Astrocyte (in vitro differentiated cells and primary cell): Measurements from ENCODE around the gene PTPRF. TPM values are rescaled to one million over a fixed set of nuclear protein-coding genes. Genes with fewer than 3 reads are reported as not detected.
A peak's percentile ranks its signal among the peaks of the same experiment; 100 is the strongest.

Experiments used
- DNase-seq: peaks from one replicate; pipeline ENCODE4 v3.0.0-alpha.2; 2010; ENCODE audit warnings: low read depth
- FAIRE-seq: peaks from 2 replicates; lab custom pipeline; 2011; peaks lifted over from hg19 to GRCh38; lab: Jason Lieb, UNC
- H2AFZ ChIP-seq: 2 replicates; pipeline ENCODE4 v1.6.0; 2012; ENCODE audit warnings: low read depth, low read length, inconsistent platforms
- H3K27ac ChIP-seq: 2 replicates; pipeline ENCODE4 v1.5.1; 2011; ENCODE audit warnings: low read depth, low read length, inconsistent platforms
- H3K27me3 ChIP-seq: 2 replicates; pipeline ENCODE4 v1.6.0; 2011; ENCODE audit warnings: low read length, inconsistent platforms; ENCODE audit not compliant: insufficient read depth
- H3K36me3 ChIP-seq: 2 replicates; pipeline ENCODE4 v1.5.1; 2011; ENCODE audit warnings: low read length, inconsistent platforms; ENCODE audit not compliant: insufficient read depth
- H3K4me1 ChIP-seq: 2 replicates; pipeline ENCODE4 v1.5.1; 2011; ENCODE audit warnings: low read length, inconsistent platforms; ENCODE audit not compliant: insufficient read depth
- H3K4me2 ChIP-seq: 2 replicates; pipeline ENCODE4 v1.6.0; 2012; ENCODE audit warnings: low read length, inconsistent platforms
- H3K4me3 ChIP-seq: 2 replicates; pipeline ENCODE4 v1.5.1; 2011; ENCODE audit warnings: low read depth, mild to moderate bottlenecking, low read length, inconsistent platforms; ENCODE audit not compliant: insufficient read depth
- H3K79me2 ChIP-seq: 2 replicates; pipeline ENCODE4 v1.6.0; 2012; ENCODE audit warnings: mild to moderate bottlenecking, low read length, inconsistent platforms; ENCODE audit not compliant: insufficient read depth
- H3K9ac ChIP-seq: 2 replicates; pipeline ENCODE4 v1.6.0; 2012; ENCODE audit warnings: mild to moderate bottlenecking, low read length, inconsistent platforms
- H3K9me3 ChIP-seq: 2 replicates; pipeline ENCODE4 v1.5.1; 2012; ENCODE audit warnings: low read depth, mild to moderate bottlenecking, low read length, inconsistent platforms; ENCODE audit not compliant: insufficient read depth
- H4K20me1 ChIP-seq: 2 replicates; pipeline ENCODE4 v1.6.0; 2012; ENCODE audit warnings: low read length, inconsistent platforms; ENCODE audit not compliant: insufficient read depth
- H3K27ac Mint-ChIP-seq: one replicate; pipeline ENCODE4 v1.8.0; 2021; ENCODE audit warnings: mild to moderate bottlenecking, mixed read lengths; ENCODE audit not compliant: unreplicated experiment
- H3K27me3 Mint-ChIP-seq: one replicate; pipeline ENCODE4 v1.8.0; 2021; ENCODE audit warnings: low read depth, mixed read lengths; ENCODE audit not compliant: unreplicated experiment
- H3K36me3 Mint-ChIP-seq: one replicate; pipeline ENCODE4 v1.8.0; 2021; ENCODE audit warnings: low read depth, mixed read lengths; ENCODE audit not compliant: unreplicated experiment
- H3K4me1 Mint-ChIP-seq: one replicate; pipeline ENCODE4 v1.8.0; 2021; ENCODE audit warnings: low read depth, mixed read lengths; ENCODE audit not compliant: unreplicated experiment
- H3K4me3 Mint-ChIP-seq: one replicate; pipeline ENCODE4 v1.8.0; 2021; ENCODE audit warnings: mild to moderate bottlenecking, moderate library complexity, mixed read lengths; ENCODE audit not compliant: unreplicated experiment
- H3K9me3 Mint-ChIP-seq: one replicate; pipeline ENCODE4 v1.8.0; 2021; ENCODE audit warnings: mild to moderate bottlenecking, mixed read lengths; ENCODE audit not compliant: unreplicated experiment
- EZH2 ChIP-seq: IDR thresholded peaks from 2 replicates; pipeline ENCODE4 v1.6.1; 2012; ENCODE audit warnings: mild to moderate bottlenecking, low read length, inconsistent platforms; ENCODE audit not compliant: insufficient read depth
- total RNA-seq: library from RNA; stranded (reverse); gene quantifications from 2 replicates; pipeline ENCODE4 v1.2.1, GENCODE V29; 2021
- TF ChIP-seq, protein P1 (sequence below): IDR thresholded peaks from 2 replicates; pipeline ENCODE4 v1.5.1; 2011; ENCODE audit warnings: low read depth, mild to moderate bottlenecking, inconsistent platforms, low read length, moderate library complexity; ENCODE audit not compliant: insufficient read depth

PTPRF gene
- total RNA-seq, 1 donor from 2014 or later: 275 TPM

DNA sequence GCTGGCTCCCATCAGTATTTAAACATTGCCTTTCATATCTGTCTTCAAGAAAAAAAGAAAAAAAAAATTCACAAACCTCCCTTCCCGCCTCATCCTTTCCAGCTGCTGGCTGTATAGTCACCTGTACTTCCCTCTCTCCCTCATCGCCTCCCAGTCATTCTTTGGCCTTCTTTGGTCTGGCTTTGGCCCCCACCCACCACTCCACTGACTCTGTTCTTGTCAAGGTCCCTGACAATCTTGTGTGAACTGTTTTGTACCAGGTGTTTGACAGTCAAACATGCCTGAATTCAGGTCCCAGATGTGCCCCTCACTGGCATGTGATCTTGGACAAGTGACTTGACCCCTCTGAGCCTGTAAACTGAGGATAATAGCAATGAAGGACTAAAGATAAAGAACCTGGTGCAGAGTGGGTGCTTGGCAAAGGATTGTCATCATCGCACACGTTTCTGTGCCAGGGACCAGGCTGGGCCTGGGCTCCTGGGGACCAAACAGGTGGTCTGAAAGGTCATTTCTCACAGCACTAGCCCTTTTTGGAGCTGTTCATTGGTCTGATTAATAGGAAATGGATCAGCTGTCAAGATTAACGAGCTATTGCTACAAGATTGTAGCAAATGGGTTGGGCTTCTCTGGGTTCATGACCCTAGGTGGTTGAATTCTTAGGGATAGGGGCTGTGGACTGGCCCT, 21.5 kb downstream of the PTPRF start:
- TF ChIP-seq, protein P1, sequence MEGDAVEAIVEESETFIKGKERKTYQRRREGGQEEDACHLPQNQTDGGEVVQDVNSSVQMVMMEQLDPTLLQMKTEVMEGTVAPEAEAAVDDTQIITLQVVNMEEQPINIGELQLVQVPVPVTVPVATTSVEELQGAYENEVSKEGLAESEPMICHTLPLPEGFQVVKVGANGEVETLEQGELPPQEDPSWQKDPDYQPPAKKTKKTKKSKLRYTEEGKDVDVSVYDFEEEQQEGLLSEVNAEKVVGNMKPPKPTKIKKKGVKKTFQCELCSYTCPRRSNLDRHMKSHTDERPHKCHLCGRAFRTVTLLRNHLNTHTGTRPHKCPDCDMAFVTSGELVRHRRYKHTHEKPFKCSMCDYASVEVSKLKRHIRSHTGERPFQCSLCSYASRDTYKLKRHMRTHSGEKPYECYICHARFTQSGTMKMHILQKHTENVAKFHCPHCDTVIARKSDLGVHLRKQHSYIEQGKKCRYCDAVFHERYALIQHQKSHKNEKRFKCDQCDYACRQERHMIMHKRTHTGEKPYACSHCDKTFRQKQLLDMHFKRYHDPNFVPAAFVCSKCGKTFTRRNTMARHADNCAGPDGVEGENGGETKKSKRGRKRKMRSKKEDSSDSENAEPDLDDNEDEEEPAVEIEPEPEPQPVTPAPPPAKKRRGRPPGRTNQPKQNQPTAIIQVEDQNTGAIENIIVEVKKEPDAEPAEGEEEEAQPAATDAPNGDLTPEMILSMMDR: no peak
- TF ChIP-seq EZH2: no peak
- no peak overlapping the region for H2AFZ ChIP-seq
- no peak overlapping the region for H3K27ac ChIP-seq
- Mint-ChIP-seq H3K27ac (peak overlapping the region; percentile 8), H3K9me3 (peaks cover 2% of the 10 kb centered on the region), H3K36me3 (peaks cover 27% of the 10 kb centered on the region), H3K4me1 (peaks cover 28% of the 10 kb centered on the region), H3K27me3 (no peaks in the 10 kb centered on the region), H3K4me3 (no peak overlapping the region)
- no peak for DNase-seq
- H4K20me1 ChIP-seq: peaks cover 51% of the 10 kb centered on the region
- H3K4me1 ChIP-seq: no peaks in the 10 kb centered on the region
- H3K27me3 ChIP-seq: no peaks in the 10 kb centered on the region
- peaks cover 8% of the 10 kb centered on the region for H3K36me3 ChIP-seq
- no peak overlapping the region for H3K4me2 ChIP-seq
- no peaks in the 10 kb centered on the region for H3K79me2 ChIP-seq
- H3K4me3 ChIP-seq: no peak overlapping the region
- H3K9me3 ChIP-seq: no peaks in the 10 kb centered on the region
- peak overlapping the region; percentile 5 for H3K9ac ChIP-seq
- FAIRE-seq: no peak

DNA sequence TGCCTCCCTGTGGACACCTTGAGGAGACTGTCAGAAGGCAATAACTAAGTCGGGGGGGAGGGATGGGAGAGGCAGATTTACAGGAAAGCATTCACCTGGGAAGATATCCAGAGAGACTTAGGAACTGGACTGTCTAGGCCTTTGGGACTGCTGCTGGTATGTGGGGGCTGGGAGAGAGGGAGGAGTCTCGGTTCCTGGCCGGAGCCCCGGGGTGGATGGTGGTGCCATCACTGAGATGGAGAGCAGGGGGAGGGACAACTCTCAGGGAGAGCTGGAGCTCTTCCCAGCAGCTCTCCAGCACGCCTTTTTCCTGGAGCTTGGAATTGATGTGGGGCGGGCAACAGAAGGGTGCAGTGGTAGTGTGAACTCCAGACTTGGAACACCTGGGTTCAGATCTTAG, 22.1 kb downstream of the PTPRF start:
- FAIRE-seq: no peak
- Histone ChIP-seq H3K4me3 (no peak overlapping the region), H3K9ac (no peak overlapping the region), H3K36me3 (peaks cover 8% of the 10 kb centered on the region), H3K27ac (no peak overlapping the region), H3K79me2 (no peaks in the 10 kb centered on the region), H3K4me2 (no peak overlapping the region), H4K20me1 (peaks cover 45% of the 10 kb centered on the region), H2AFZ (no peak overlapping the region), H3K27me3 (no peaks in the 10 kb centered on the region), H3K9me3 (no peaks in the 10 kb centered on the region), H3K4me1 (no peaks in the 10 kb centered on the region)
- H3K9me3 Mint-ChIP-seq: peaks cover 2% of the 10 kb centered on the region
- H3K4me1 Mint-ChIP-seq: peaks cover 23% of the 10 kb centered on the region
- H3K27me3 Mint-ChIP-seq: no peaks in the 10 kb centered on the region
- TF ChIP-seq EZH2: no peak
- TF ChIP-seq, protein P1: no peak
- peaks cover 25% of the 10 kb centered on the region for H3K36me3 Mint-ChIP-seq
- DNase-seq: peak; percentile 56
- no peak overlapping the region for H3K27ac Mint-ChIP-seq
- no peak overlapping the region for H3K4me3 Mint-ChIP-seq

DNA sequence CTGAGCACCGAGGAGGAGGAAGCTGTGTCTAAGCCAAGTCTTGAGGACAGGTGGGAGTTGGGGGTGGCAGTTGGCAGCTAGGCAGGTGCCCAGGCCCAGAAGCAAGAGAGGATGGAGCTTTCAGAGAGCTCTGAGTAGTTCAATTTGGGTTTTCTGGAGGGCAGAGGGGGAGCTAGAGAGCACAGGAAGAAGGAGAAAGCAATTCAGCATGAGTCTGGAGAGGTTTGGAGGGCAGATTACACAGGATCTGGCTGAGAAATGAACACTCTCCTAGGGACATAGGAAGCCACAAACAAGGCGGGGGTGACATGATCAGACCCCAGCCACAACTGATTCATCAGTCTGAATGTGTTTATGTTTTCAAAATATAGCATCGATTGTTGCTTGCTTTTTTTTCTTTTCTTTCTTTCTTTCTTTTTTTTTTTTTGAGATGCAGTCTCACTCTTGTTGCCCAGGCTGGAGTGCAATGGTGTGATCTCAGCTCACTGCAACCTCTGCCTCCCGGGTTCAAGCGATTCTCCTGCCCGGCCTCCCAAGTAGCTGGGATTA, 23.8 kb downstream of the PTPRF start:
- peaks cover 8% of the 10 kb centered on the region for H3K36me3 ChIP-seq
- peak; percentile 38 for DNase-seq
- no peak for FAIRE-seq

More for the DNA sequence above, 23.8 kb downstream of the PTPRF start:
- peaks cover 15% of the 10 kb centered on the region for H3K4me1 ChIP-seq
- H3K79me2 ChIP-seq: peaks cover 8% of the 10 kb centered on the region
- no peak overlapping the region for H3K4me3 ChIP-seq
- no peak for TF ChIP-seq EZH2
- TF ChIP-seq, protein P1: peak; percentile 44
- H3K27ac Mint-ChIP-seq: peak overlapping the region; percentile 10
- no peak overlapping the region for H3K4me2 ChIP-seq
- no peaks in the 10 kb centered on the region for H3K9me3 ChIP-seq
- no peak overlapping the region for H3K4me3 Mint-ChIP-seq
- peaks cover 46% of the 10 kb centered on the region for H4K20me1 ChIP-seq
- H3K27me3 ChIP-seq: no peaks in the 10 kb centered on the region
- H3K9me3 Mint-ChIP-seq: peaks cover 2% of the 10 kb centered on the region
- H3K36me3 Mint-ChIP-seq: peaks cover 25% of the 10 kb centered on the region
- no peak overlapping the region for H3K9ac ChIP-seq
- H3K4me1 Mint-ChIP-seq: peaks cover 14% of the 10 kb centered on the region
- no peak overlapping the region for H3K27ac ChIP-seq
- no peaks in the 10 kb centered on the region for H3K27me3 Mint-ChIP-seq
- H2AFZ ChIP-seq: no peak overlapping the region
